K562 (cell line): ENCODE measurements around the gene ZNF471. TPM values are rescaled to one million over a fixed set of nuclear protein-coding genes. Genes with fewer than 3 reads are reported as not detected.

ENCODE experiments used
- ATAC-seq: fragments of 200-7000 bp; cut with Tn5 transposase; 3 replicates; pipeline ENCODE4 v1.9.1; 2020; ENCODE audit warnings: moderate library complexity
- BruUV-seq: library from RNA; stranded (reverse); fragments of 400-500 nt; replicated peaks from 2 replicates; lab custom pipeline; 2021; lab: Mats Ljungman, UMichigan
- CTCF ChIA-PET: fragments of 300-600 bp; formaldehyde crosslinking; extraction: SDS; loops from one replicate; lab custom pipeline; 2021; ENCODE audit warnings: low intra/inter-chr PET ratio; lab: Yijun Ruan, JAX
- POLR2A ChIA-PET: fragments of 300-600, 350-650 bp; sonication (Branson Sonifier 250); formaldehyde crosslinking; extraction: SDS; loops from one replicate; lab custom pipeline; 2021; ENCODE audit warnings: antibody characterized with exemption, inconsistent platforms; lab: Yijun Ruan, JAX
- DNase-seq, 4 experiments: peaks; one replicate each; pipeline versions ENCODE4 v3.0.0 to v3.0.0-alpha.2; 2011 to 2018; ENCODE audit warnings: low spot score in 3 of 4, mixed read lengths in 3 of 4; ENCODE audit errors: extremely low read depth in 1 of 4
- FAIRE-seq: peaks from 2 replicates; lab custom pipeline; 2011; peaks lifted over from hg19 to GRCh38; lab: Jason Lieb, UNC
- H2AFZ ChIP-seq: 2 replicates; pipeline ENCODE4 v1.6.0; 2011; ENCODE audit warnings: low read depth, low read length, control low read depth, inconsistent platforms
- H3K27ac ChIP-seq: fragments of 200-600 bp; 3 replicates; pipeline ENCODE4 v1.8.0; 2011; ENCODE audit warnings: low read depth, mild to moderate bottlenecking, control low read depth, inconsistent platforms, low read length, moderate library complexity, mixed read lengths; ENCODE audit errors: extremely low read depth
- H3K27me3 ChIP-seq, 2 experiments: fragments of 300-600 bp in 1 of 2; 2 replicates in 1 of 2; 3 replicates in 1 of 2; pipeline versions ENCODE4 v1.6.0 to v1.8.0; 2011; ENCODE audit warnings: inconsistent platforms in 2 of 2, low read length in 2 of 2, mild to moderate bottlenecking in 1 of 2, mixed read lengths in 1 of 2, moderate library complexity in 1 of 2; ENCODE audit not compliant: control insufficient read depth in 2 of 2, insufficient read depth in 2 of 2
- H3K36me3 ChIP-seq: fragments of 300-600 bp; 3 replicates; pipeline ENCODE4 v1.8.0; 2011; ENCODE audit warnings: mild to moderate bottlenecking, low read length, inconsistent platforms; ENCODE audit not compliant: control insufficient read depth, insufficient read depth
- H3K4me1 ChIP-seq, 2 experiments: fragments of 200-600 bp in 1 of 2; replicated peaks in 1 of 2; 2 replicates in 1 of 2; 3 replicates in 1 of 2; pipeline versions ENCODE4 v1.5.1 to v1.8.0; 2011; ENCODE audit warnings: inconsistent platforms in 2 of 2, low read length in 2 of 2, mild to moderate bottlenecking in 1 of 2, mixed read lengths in 1 of 2, moderate library complexity in 1 of 2; ENCODE audit not compliant: control insufficient read depth in 2 of 2, insufficient read depth in 2 of 2
- H3K4me2 ChIP-seq: 2 replicates; pipeline ENCODE4 v1.6.1; 2011; ENCODE audit warnings: low read length, control low read depth, inconsistent platforms, mixed read lengths; ENCODE audit not compliant: insufficient read depth
- H3K4me3 ChIP-seq: fragments of 200-600 bp; sonication (generic), shearing (Covaris generic); 2 replicates; pipeline ENCODE4 v1.5.1; 2016; ENCODE audit warnings: control low read depth, inconsistent platforms
- H3K79me2 ChIP-seq: fragments of 200-600 bp; 3 replicates; pipeline ENCODE4 v1.8.0; 2011; ENCODE audit warnings: low read length, inconsistent platforms; ENCODE audit not compliant: control insufficient read depth, insufficient read depth
- H3K9ac ChIP-seq, 2 experiments: 2 replicates each; pipeline versions ENCODE4 v1.6.0 to v1.6.1; 2011; ENCODE audit warnings: low read depth in 2 of 2, low read length in 2 of 2, control low read depth in 1 of 2, inconsistent platforms in 1 of 2, mild to moderate bottlenecking in 1 of 2, mixed read lengths in 1 of 2; ENCODE audit not compliant: insufficient read depth in 1 of 2
- H3K9me1 ChIP-seq: one replicate; pipeline ENCODE4 v1.6.0; 2011; ENCODE audit warnings: inconsistent platforms, mild to moderate bottlenecking, low read length, moderate library complexity; ENCODE audit not compliant: control insufficient read depth, insufficient read depth
- H3K9me3 ChIP-seq: replicated peaks from 2 replicates; pipeline ENCODE4 v1.5.1; 2011; ENCODE audit warnings: low read depth, low read length, inconsistent platforms; ENCODE audit not compliant: control insufficient read depth, insufficient read depth
- H4K20me1 ChIP-seq: replicated peaks from 2 replicates; pipeline ENCODE4 v1.6.1; 2011; ENCODE audit warnings: low read length, inconsistent platforms, mixed read lengths; ENCODE audit not compliant: control insufficient read depth, insufficient read depth
- CREB3 ChIP-seq: fragments of 450-650 bp; conservative IDR thresholded peaks from 2 replicates; pipeline ENCODE4 v1.6.1; 2016; ENCODE audit warnings: missing genetic modification characterization, low read depth, mild to moderate bottlenecking, missing compliant biosample characterization, moderate library complexity
- EGR1 ChIP-seq: fragments of 450-650 bp; conservative IDR thresholded peaks from 2 replicates; pipeline ENCODE4 v1.6.1; 2017; ENCODE audit warnings: mild to moderate bottlenecking
- WGBS: fragments of 100-300 bp; shearing (Covaris generic); methylation state at CpG from one replicate; pipeline ENCODE4 v1.1.6; 2016; ENCODE audit warnings: low coverage, mixed read lengths; ENCODE audit not compliant: insufficient coverage; ENCODE audit errors: missing lambda C conversion rate; 5-methylcytosine and 5-hydroxymethylcytosine counted together
- in situ Hi-C: fragments of 300-500 bp; cut with MboI; formaldehyde crosslinking; loops from 4 replicates; pipeline ENCODE4 v1.15.0; 2018; ENCODE audit warnings: inconsistent platforms, mixed read lengths
- intact Hi-C: fragments of 100-400 bp; cut with micrococcal nuclease; formaldehyde crosslinking; loops from 2 replicates; pipeline ENCODE4 v1.14.2; 2022
- polyA plus RNA-seq, 8 experiments: library from polyadenylated mRNA; depleted of rRNA in 4 of 8; stranded (reverse) in 5 of 8; unstranded in 3 of 8; fragments of >200 nt; fragmentation: Nextera tagmentation in 2 of 8; fragmentation: Illumina TruSeq in 1 of 8; extraction: Ambion mirVana in 2 of 8; extraction: Trizol in 1 of 8; gene quantifications; 2 replicates each; pipeline versions ENCODE4 v1.2.1 to v1.2.3, GENCODE V29; 2011 to 2014; ENCODE audit warnings: inconsistent platforms in 1 of 8, missing spikeins in 1 of 8
- total RNA-seq, 7 experiments: library from RNA; depleted of rRNA in 6 of 7; stranded (reverse); fragments of >200 nt in 6 of 7; fragmentation: Illumina TruSeq in 2 of 7; extraction: Trizol in 2 of 7; gene quantifications; 2 replicates each; pipeline versions ENCODE4 v1.2.1 to v1.2.3, GENCODE V29; 2011 to 2021; ENCODE audit warnings: low replicate concordance in 1 of 7

ZNF471 gene
- total and polyA plus RNA-seq, 9 of the 15 experiments (the other 6 are each of a cell fraction or from before 2014, with no cell fraction given) = not detected

GRCh38 chr19:56476651-56477428 lies 30.8 kb upstream of the ZNF471 start, which contains the start of gene ZNF667:
Gene ZNF667 (minus strand): TSS chr19:56477345. CDS start chr19:56462370, 14,975 bp downstream.
- Histone ChIP-seq H2AFZ (peak within 1 kb of the TSS; percentile 45; the same call in 1 of the 2 replicates), H3K36me3 (no peaks in the 10 kb centered on the region), H3K9me3 (no peaks in the 10 kb centered on the region), H3K9me1 (no peaks in the 10 kb centered on the region), H3K4me3 (peak within 1 kb of the TSS; percentile 22), H3K4me2 (peak within 1 kb of the TSS; percentile 58), H3K27ac (no peak within 1 kb of the TSS), H3K27me3 (no peaks in the 10 kb centered on the region), H3K79me2 (no peaks in the 10 kb centered on the region), H3K9ac (no peak within 1 kb of the TSS), H4K20me1 (no peaks in the 10 kb centered on the region), H3K4me1 (peaks cover 0 to 15% of the 10 kb centered on the region in 2 experiments; a peak in 1 of 5 replicates)
- ChIA-PET CTCF (no interaction called here), POLR2A (interaction anchor here (0.6 kb wide), 1 partner anchor 142 kb away, joined by 4 read pairs; no protein-coding TSS in a partner anchor)
- DNase-seq (no peak), ATAC-seq (no peak), FAIRE-seq (no peak)
- TF ChIP-seq CREB3 (tag) (no peak), EGR1 (0 out of 2 replicates have a peak, but pooled peaks have one; percentile 9)
- in situ Hi-C loops (no loop called here), intact Hi-C loops (no loop called here)
- 16% methylated on average over 19 of the region's 69 CpGs for WGBS
- BruUV-seq = no TSS peak
